ENCODE measurements around the gene MYZAP. TPM values are rescaled to one million over a fixed set of nuclear protein-coding genes. Genes with fewer than 3 reads are reported as not detected.

The MYZAP gene
- polyA plus RNA-seq, 2 of the 4 experiments (the other 2 are of a cell fraction), result 1.2 to 2.4 TPM

DNA sequence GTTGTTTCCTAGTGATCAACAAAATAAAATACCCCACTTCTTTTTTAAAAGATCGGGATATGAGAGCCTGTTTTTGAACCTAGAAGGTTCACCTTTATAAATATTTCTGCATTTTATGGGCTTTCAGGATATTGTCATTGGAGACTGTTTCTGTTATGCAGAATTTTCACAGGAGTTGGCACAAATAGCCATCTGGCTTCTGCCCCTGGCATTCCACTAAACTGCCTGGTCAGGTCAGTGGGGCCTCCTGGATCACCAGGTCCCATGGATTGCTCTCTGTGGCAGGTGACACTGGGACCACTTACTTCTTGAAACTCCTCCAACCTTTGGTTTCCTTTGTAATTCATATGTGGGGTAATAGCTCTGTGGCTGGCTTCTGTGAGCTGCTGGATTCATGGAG, 89.3 kb downstream of the MYZAP start:
- Histone ChIP-seq H3K4me2 (no peak overlapping the region), H3K4me3 (no peak overlapping the region), H3K9me3 (no peaks in the 10 kb centered on the region), H3K4me1 (0 out of 3 replicates have a peak, but pooled peaks cover 4% of the 10 kb centered on the region), H3K27ac (no peak overlapping the region)
- ChIA-PET CTCF (interaction anchor here (0.6 to 1.3 kb wide), 5 partner anchors 14 to 341 kb away, joined by 3 to 4 read pairs (median 3); no protein-coding TSS in a partner anchor), POLR2A (interaction anchor here (3.0 kb wide), 1 partner anchor 26 kb away, joined by 10 read pairs; the partner anchor contains the start of gene POLR2M)
- 78% methylated on average over 1 of the region's 1 CpG for WGBS (ENCODE audit: missing lambda C conversion rate)
- ATAC-seq, result no peak
- DNase-seq (ENCODE audit: low read depth in 1 of 2, low spot score in 1 of 2), result no peak
- FAIRE-seq, result no peak
- TF ChIP-seq, protein P1, sequence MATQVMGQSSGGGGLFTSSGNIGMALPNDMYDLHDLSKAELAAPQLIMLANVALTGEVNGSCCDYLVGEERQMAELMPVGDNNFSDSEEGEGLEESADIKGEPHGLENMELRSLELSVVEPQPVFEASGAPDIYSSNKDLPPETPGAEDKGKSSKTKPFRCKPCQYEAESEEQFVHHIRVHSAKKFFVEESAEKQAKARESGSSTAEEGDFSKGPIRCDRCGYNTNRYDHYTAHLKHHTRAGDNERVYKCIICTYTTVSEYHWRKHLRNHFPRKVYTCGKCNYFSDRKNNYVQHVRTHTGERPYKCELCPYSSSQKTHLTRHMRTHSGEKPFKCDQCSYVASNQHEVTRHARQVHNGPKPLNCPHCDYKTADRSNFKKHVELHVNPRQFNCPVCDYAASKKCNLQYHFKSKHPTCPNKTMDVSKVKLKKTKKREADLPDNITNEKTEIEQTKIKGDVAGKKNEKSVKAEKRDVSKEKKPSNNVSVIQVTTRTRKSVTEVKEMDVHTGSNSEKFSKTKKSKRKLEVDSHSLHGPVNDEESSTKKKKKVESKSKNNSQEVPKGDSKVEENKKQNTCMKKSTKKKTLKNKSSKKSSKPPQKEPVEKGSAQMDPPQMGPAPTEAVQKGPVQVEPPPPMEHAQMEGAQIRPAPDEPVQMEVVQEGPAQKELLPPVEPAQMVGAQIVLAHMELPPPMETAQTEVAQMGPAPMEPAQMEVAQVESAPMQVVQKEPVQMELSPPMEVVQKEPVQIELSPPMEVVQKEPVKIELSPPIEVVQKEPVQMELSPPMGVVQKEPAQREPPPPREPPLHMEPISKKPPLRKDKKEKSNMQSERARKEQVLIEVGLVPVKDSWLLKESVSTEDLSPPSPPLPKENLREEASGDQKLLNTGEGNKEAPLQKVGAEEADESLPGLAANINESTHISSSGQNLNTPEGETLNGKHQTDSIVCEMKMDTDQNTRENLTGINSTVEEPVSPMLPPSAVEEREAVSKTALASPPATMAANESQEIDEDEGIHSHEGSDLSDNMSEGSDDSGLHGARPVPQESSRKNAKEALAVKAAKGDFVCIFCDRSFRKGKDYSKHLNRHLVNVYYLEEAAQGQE (IDR thresholded peaks at IDR 0.05), result no peak
- no peak for TF ChIP-seq CHD2 (IDR thresholded peaks at IDR 0.05; ENCODE audit: low read length, partially characterized antibody)
- TF ChIP-seq MAFK (IDR thresholded peaks at IDR 0.05; ENCODE audit: partially characterized antibody), result no peak
- no peak for TF ChIP-seq CEBPB (IDR thresholded peaks at IDR 0.05)
- TF ChIP-seq, protein P2, sequence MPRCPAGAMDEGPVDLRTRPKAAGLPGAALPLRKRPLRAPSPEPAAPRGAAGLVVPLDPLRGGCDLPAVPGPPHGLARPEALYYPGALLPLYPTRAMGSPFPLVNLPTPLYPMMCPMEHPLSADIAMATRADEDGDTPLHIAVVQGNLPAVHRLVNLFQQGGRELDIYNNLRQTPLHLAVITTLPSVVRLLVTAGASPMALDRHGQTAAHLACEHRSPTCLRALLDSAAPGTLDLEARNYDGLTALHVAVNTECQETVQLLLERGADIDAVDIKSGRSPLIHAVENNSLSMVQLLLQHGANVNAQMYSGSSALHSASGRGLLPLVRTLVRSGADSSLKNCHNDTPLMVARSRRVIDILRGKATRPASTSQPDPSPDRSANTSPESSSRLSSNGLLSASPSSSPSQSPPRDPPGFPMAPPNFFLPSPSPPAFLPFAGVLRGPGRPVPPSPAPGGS (IDR thresholded peaks at IDR 0.05), result no peak
- no peak for TF ChIP-seq PHF8 (IDR thresholded peaks at IDR 0.05; ENCODE audit: borderline replicate concordance, low read depth)
- no peak for TF ChIP-seq BHLHE40 (IDR thresholded peaks at IDR 0.05; ENCODE audit: low read depth, low read length)
- no peak for TF ChIP-seq ZFP36 (IDR thresholded peaks at IDR 0.05; ENCODE audit: borderline replicate concordance, partially characterized antibody)
- no peak for TF ChIP-seq TFCP2L1 (CRISPR knock-in tag; IDR thresholded peaks at IDR 0.05)
- no peak for TF ChIP-seq HOXB5 (CRISPR knock-in tag; IDR thresholded peaks at IDR 0.05)
- no peak for TF ChIP-seq POLR2AphosphoS2 (conservative IDR thresholded peaks at IDR 0.05; ENCODE audit: low read length)
- no peak for TF ChIP-seq FOSB (CRISPR knock-in tag; IDR thresholded peaks at IDR 0.05)
- TF ChIP-seq NPAS2 (CRISPR knock-in tag; IDR thresholded peaks at IDR 0.05; ENCODE audit: borderline replicate concordance), result no peak
- TF ChIP-seq ZC3H11A (IDR thresholded peaks at IDR 0.05), result no peak
- TF ChIP-seq SREBF2 (IDR thresholded peaks at IDR 0.05), result no peak
- TF ChIP-seq TP53 (CRISPR knock-in tag; IDR thresholded peaks at IDR 0.05), result no peak
- no peak for TF ChIP-seq KDM5A (IDR thresholded peaks at IDR 0.05)
- no peak for TF ChIP-seq EP300 (IDR thresholded peaks at IDR 0.05)
- TF ChIP-seq FOXS1 (CRISPR knock-in tag; IDR thresholded peaks at IDR 0.05), result no peak
- no peak for TF ChIP-seq RCOR1 (IDR thresholded peaks at IDR 0.05; ENCODE audit: low read depth, low read length)

DNA sequence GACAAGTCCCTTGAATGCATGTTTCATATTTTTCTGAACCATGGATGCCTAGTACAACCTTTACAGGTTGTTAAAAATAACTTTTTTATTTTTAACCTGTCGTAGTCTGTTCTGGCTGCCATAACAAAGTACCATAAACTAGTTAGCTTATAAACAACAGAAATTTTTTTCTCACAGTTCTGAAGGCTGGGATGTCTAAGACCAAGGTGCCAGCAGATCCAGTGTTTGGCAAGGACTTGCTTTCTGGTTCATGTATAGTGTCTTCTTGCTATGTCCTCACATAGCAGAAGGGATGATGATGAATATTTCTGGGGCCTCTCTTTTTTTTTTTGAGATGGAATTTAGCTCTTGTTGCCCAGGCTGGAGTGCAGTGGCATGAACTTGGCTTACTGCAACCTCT, 91.8 kb downstream of the MYZAP start:
- ATAC-seq (no peak), FAIRE-seq (no peak), DNase-seq (ENCODE audit: low read depth in 1 of 2, low spot score in 1 of 2) (no peak)
- no peaks in the 10 kb centered on the region for H3K9me3 ChIP-seq
- H3K4me1 ChIP-seq, result 0 out of 3 replicates have a peak, but pooled peaks cover 4% of the 10 kb centered on the region
- CTCF ChIA-PET, result interaction anchor here (0.6 to 1.5 kb wide), 4 partner anchors 11 to 123 kb away, joined by 3 to 4 read pairs (median 3); no protein-coding TSS in a partner anchor
- 61% methylated on average over 1 of the region's 1 CpG for WGBS (ENCODE audit: missing lambda C conversion rate)
- no peak overlapping the region for H3K4me2 ChIP-seq
- H3K4me3 ChIP-seq, result no peak overlapping the region
- H3K27ac ChIP-seq, result no peak overlapping the region
- POLR2A ChIA-PET, result no interaction called here
- TF ChIP-seq, protein P3, sequence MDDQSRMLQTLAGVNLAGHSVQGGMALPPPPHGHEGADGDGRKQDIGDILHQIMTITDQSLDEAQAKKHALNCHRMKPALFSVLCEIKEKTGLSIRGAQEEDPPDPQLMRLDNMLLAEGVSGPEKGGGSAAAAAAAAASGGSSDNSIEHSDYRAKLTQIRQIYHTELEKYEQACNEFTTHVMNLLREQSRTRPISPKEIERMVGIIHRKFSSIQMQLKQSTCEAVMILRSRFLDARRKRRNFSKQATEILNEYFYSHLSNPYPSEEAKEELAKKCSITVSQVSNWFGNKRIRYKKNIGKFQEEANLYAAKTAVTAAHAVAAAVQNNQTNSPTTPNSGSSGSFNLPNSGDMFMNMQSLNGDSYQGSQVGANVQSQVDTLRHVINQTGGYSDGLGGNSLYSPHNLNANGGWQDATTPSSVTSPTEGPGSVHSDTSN (IDR thresholded peaks at IDR 0.05), result no peak
- TF ChIP-seq HOXA7 (CRISPR knock-in tag; IDR thresholded peaks at IDR 0.05) (no peak), FOXS1 (CRISPR knock-in tag; IDR thresholded peaks at IDR 0.05) (no peak), RARB (CRISPR knock-in tag; IDR thresholded peaks at IDR 0.05) (no peak), ZNF302 (CRISPR knock-in tag; IDR thresholded peaks at IDR 0.05) (no peak), MAFK (IDR thresholded peaks at IDR 0.05; ENCODE audit: partially characterized antibody) (no peak), HDAC2 (IDR thresholded peaks at IDR 0.05) (no peak), RCOR1 (IDR thresholded peaks at IDR 0.05; ENCODE audit: low read depth, low read length) (no peak), ZFP36 (IDR thresholded peaks at IDR 0.05; ENCODE audit: borderline replicate concordance, partially characterized antibody) (no peak), ZSCAN20 (CRISPR knock-in tag; IDR thresholded peaks at IDR 0.05) (no peak), HOXB13 (CRISPR knock-in tag; IDR thresholded peaks at IDR 0.05; ENCODE audit: low read depth) (no peak)
- TF ChIP-seq, protein P4, sequence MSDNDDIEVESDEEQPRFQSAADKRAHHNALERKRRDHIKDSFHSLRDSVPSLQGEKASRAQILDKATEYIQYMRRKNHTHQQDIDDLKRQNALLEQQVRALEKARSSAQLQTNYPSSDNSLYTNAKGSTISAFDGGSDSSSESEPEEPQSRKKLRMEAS (IDR thresholded peaks at IDR 0.05), result no peak
- TF ChIP-seq, protein P2 (IDR thresholded peaks at IDR 0.05), result no peak
- TF ChIP-seq, protein P5, sequence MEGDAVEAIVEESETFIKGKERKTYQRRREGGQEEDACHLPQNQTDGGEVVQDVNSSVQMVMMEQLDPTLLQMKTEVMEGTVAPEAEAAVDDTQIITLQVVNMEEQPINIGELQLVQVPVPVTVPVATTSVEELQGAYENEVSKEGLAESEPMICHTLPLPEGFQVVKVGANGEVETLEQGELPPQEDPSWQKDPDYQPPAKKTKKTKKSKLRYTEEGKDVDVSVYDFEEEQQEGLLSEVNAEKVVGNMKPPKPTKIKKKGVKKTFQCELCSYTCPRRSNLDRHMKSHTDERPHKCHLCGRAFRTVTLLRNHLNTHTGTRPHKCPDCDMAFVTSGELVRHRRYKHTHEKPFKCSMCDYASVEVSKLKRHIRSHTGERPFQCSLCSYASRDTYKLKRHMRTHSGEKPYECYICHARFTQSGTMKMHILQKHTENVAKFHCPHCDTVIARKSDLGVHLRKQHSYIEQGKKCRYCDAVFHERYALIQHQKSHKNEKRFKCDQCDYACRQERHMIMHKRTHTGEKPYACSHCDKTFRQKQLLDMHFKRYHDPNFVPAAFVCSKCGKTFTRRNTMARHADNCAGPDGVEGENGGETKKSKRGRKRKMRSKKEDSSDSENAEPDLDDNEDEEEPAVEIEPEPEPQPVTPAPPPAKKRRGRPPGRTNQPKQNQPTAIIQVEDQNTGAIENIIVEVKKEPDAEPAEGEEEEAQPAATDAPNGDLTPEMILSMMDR (IDR thresholded peaks at IDR 0.05), result no peak
